HepG2 (cell line): ENCODE results near the gene GINS2. TPM values are rescaled to one million over a fixed set of nuclear protein-coding genes. Genes with fewer than 3 reads are reported as not detected.

Experiments used
- HIC2 ChIP-seq: sonication (generic); formaldehyde crosslinking; IDR thresholded peaks from 2 replicates; pipeline ENCODE4 v1.9.0; 2022; ENCODE audit warnings: low read depth, missing genetic modification reagents
- ZNF687 ChIP-seq: sonication (generic); formaldehyde crosslinking; IDR thresholded peaks from 2 replicates; pipeline ENCODE4 v1.5.1; 2020; ENCODE audit warnings: mild to moderate bottlenecking, missing genetic modification reagents, moderate library complexity
- polyA plus RNA-seq, 8 experiments: library from polyadenylated mRNA; depleted of rRNA in 3 of 8; stranded (reverse) in 7 of 8; unstranded in 1 of 8; fragments of >200 nt; fragmentation: Illumina TruSeq in 4 of 8; extraction: Trizol in 4 of 8; gene quantifications; 2 replicates each; pipeline versions ENCODE4 v1.2.1 to v1.2.3, GENCODE V29; 2011 to 2016; ENCODE audit warnings: low read depth in 4 of 8, missing spikeins in 1 of 8, mixed read lengths in 1 of 8; ENCODE audit not compliant: insufficient read depth in 1 of 8
- total RNA-seq, 5 experiments: library from RNA; depleted of rRNA; stranded (reverse); fragments of >200 nt; fragmentation: Illumina TruSeq; extraction: Trizol; gene quantifications; 2 replicates each; pipeline ENCODE4 v1.2.3, GENCODE V29; 2016; ENCODE audit warnings: low read depth in 1 of 5
- TF ChIP-seq, protein P1 (sequence below): sonication (generic); formaldehyde crosslinking; IDR thresholded peaks from 2 replicates; pipeline ENCODE4; 2020; ENCODE audit warnings: missing genetic modification reagents, mild to moderate bottlenecking, borderline replicate concordance

The GINS2 gene
- total and polyA plus RNA-seq, 2 of the 13 experiments (the other 11 are each of a cell fraction or from before 2014, with no cell fraction given) = 10.6 to 48.3 TPM

- TF ChIP-seq ZNF687 (CRISPR knock-in tag) (peak; percentile 26), HIC2 (peak; percentile 80)
- TF ChIP-seq, protein P1, sequence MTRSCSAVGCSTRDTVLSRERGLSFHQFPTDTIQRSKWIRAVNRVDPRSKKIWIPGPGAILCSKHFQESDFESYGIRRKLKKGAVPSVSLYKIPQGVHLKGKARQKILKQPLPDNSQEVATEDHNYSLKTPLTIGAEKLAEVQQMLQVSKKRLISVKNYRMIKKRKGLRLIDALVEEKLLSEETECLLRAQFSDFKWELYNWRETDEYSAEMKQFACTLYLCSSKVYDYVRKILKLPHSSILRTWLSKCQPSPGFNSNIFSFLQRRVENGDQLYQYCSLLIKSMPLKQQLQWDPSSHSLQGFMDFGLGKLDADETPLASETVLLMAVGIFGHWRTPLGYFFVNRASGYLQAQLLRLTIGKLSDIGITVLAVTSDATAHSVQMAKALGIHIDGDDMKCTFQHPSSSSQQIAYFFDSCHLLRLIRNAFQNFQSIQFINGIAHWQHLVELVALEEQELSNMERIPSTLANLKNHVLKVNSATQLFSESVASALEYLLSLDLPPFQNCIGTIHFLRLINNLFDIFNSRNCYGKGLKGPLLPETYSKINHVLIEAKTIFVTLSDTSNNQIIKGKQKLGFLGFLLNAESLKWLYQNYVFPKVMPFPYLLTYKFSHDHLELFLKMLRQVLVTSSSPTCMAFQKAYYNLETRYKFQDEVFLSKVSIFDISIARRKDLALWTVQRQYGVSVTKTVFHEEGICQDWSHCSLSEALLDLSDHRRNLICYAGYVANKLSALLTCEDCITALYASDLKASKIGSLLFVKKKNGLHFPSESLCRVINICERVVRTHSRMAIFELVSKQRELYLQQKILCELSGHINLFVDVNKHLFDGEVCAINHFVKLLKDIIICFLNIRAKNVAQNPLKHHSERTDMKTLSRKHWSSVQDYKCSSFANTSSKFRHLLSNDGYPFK (CRISPR knock-in tag) = no peak; the same call in 1 of the 2 replicates
These were observed 28.8 kb upstream of the GINS2 start (continued) for GRCh38 chr16:85717393-85718152.
